H9 (cell line): Measurements from ENCODE around the gene HERC4. TPM values are rescaled to one million over a fixed set of nuclear protein-coding genes. Genes with fewer than 3 reads are reported as not detected.

Experiments
- DNase-seq: peaks from one replicate; pipeline ENCODE4 v3.0.0-alpha.2; 2017
- H2AFZ ChIP-seq: one replicate; pipeline ENCODE4 v1.6.1; 2013; ENCODE audit warnings: mild to moderate bottlenecking, low read length, control low read depth, moderate library complexity
- H2AK5ac ChIP-seq: 2 replicates; pipeline ENCODE4 v1.6.1; 2013; ENCODE audit warnings: low read length, control low read depth, mixed read lengths; ENCODE audit not compliant: insufficient read length
- H2BK120ac ChIP-seq: one replicate; pipeline ENCODE4 v1.6.1; 2013; ENCODE audit warnings: low read depth, mild to moderate bottlenecking, low read length, control low read depth, inconsistent platforms; ENCODE audit not compliant: poor library complexity, severe bottlenecking
- H2BK12ac ChIP-seq: 2 replicates; pipeline ENCODE4 v1.6.1; 2013; ENCODE audit warnings: low read length, control low read depth, mixed read lengths, low read depth; ENCODE audit not compliant: insufficient read length
- H2BK15ac ChIP-seq: 2 replicates; pipeline ENCODE4 v1.6.1; 2013; ENCODE audit warnings: low read depth, low read length, control low read depth
- H2BK20ac ChIP-seq: one replicate; pipeline ENCODE4 v1.6.1; 2013; ENCODE audit warnings: low read depth, mild to moderate bottlenecking, low read length, control low read depth, inconsistent platforms; ENCODE audit not compliant: poor library complexity, severe bottlenecking
- H2BK5ac ChIP-seq: 2 replicates; pipeline ENCODE4 v1.6.1; 2013; ENCODE audit warnings: low read length, control low read depth, mixed read lengths; ENCODE audit not compliant: insufficient read length
- H3K14ac ChIP-seq: 2 replicates; pipeline ENCODE4 v1.6.1; 2013; ENCODE audit warnings: low read length, control low read depth; ENCODE audit not compliant: insufficient read depth
- H3K18ac ChIP-seq: 2 replicates; pipeline ENCODE4 v1.6.1; 2013; ENCODE audit warnings: low read depth, mild to moderate bottlenecking, mixed read lengths, low read length, control low read depth; ENCODE audit not compliant: insufficient read length
- H3K23ac ChIP-seq: 2 replicates; pipeline ENCODE4 v1.6.1; 2013; ENCODE audit warnings: low read length, control low read depth, mixed read lengths, low read depth; ENCODE audit not compliant: insufficient read length
- H3K23me2 ChIP-seq: 2 replicates; pipeline ENCODE4 v1.6.1; 2013; ENCODE audit warnings: low read depth, mild to moderate bottlenecking, mixed read lengths, low read length, control low read depth; ENCODE audit not compliant: insufficient read length, poor library complexity, severe bottlenecking
- H3K27ac ChIP-seq: 2 replicates; pipeline ENCODE4 v1.5.1; 2013; ENCODE audit warnings: low read length, control low read depth, mixed read lengths, low read depth; ENCODE audit not compliant: insufficient read length
- H3K27me3 ChIP-seq: 2 replicates; pipeline ENCODE4 v1.6.1; 2013; ENCODE audit warnings: low read length, control low read depth, inconsistent platforms; ENCODE audit not compliant: insufficient read depth
- H3K4ac ChIP-seq: 2 replicates; pipeline ENCODE4 v1.6.1; 2013; ENCODE audit warnings: low read depth, mild to moderate bottlenecking, control low read depth, inconsistent platforms, low read length, moderate library complexity
- H3K4me1 ChIP-seq: 2 replicates; pipeline ENCODE4 v1.6.1; 2013; ENCODE audit warnings: low read length, control low read depth, inconsistent platforms; ENCODE audit not compliant: insufficient read depth
- H3K4me2 ChIP-seq: 2 replicates; pipeline ENCODE4 v1.6.1; 2013; ENCODE audit warnings: low read length, control low read depth, mixed read lengths; ENCODE audit not compliant: insufficient read length, insufficient read depth
- H3K56ac ChIP-seq: 2 replicates; pipeline ENCODE4 v1.6.1; 2013; ENCODE audit warnings: low read depth, mild to moderate bottlenecking, mixed read lengths, low read length, control low read depth; ENCODE audit not compliant: insufficient read length
- H3K79me1 ChIP-seq: 2 replicates; pipeline ENCODE4 v1.6.1; 2013; ENCODE audit warnings: low read depth, mild to moderate bottlenecking, moderate library complexity, low read length, control low read depth, inconsistent platforms; ENCODE audit not compliant: insufficient read depth, poor library complexity, severe bottlenecking
- H3K79me2 ChIP-seq: 2 replicates; pipeline ENCODE4 v1.6.1; 2013; ENCODE audit warnings: low read length, control low read depth, inconsistent platforms; ENCODE audit not compliant: insufficient read depth
- H3K9ac ChIP-seq: 2 replicates; pipeline ENCODE4 v1.6.1; 2013; ENCODE audit warnings: low read length, control low read depth, mixed read lengths; ENCODE audit not compliant: insufficient read length; ENCODE audit errors: extremely low read depth
- H3K9me3 ChIP-seq: one replicate; pipeline ENCODE4 v1.6.1; 2013; ENCODE audit warnings: low read depth, low read length, inconsistent platforms; ENCODE audit not compliant: control insufficient read depth
- H3T11ph ChIP-seq: one replicate; pipeline ENCODE4 v1.6.1; 2013; ENCODE audit warnings: mild to moderate bottlenecking, low read length, control low read depth, inconsistent platforms
- H4K20me1 ChIP-seq: one replicate; pipeline ENCODE4 v1.6.1; 2013; ENCODE audit not compliant: control insufficient read depth, insufficient read length, insufficient read depth
- H4K5ac ChIP-seq: 2 replicates; pipeline ENCODE4 v1.6.1; 2013; ENCODE audit warnings: low read depth, mild to moderate bottlenecking, mixed read lengths, low read length, control low read depth; ENCODE audit not compliant: insufficient read length
- H4K8ac ChIP-seq: replicated peaks from 2 replicates; pipeline ENCODE4 v1.6.1; 2013; ENCODE audit warnings: low read length, control low read depth, mixed read lengths, low read depth; ENCODE audit not compliant: insufficient read length
- H4K91ac ChIP-seq: 2 replicates; pipeline ENCODE4 v1.6.1; 2013; ENCODE audit warnings: low read depth, mild to moderate bottlenecking, moderate library complexity, mixed read lengths, low read length, control low read depth; ENCODE audit not compliant: insufficient read length
- H3K27ac Mint-ChIP-seq, 3 experiments: 2 replicates in 2 of 3; 3 replicates in 1 of 3; pipeline ENCODE4 v1.8.0; 2020 to 2021; ENCODE audit warnings: mixed read lengths in 3 of 3, mild to moderate bottlenecking in 1 of 3, moderate library complexity in 1 of 3
- H3K27me3 Mint-ChIP-seq: 2 replicates; pipeline ENCODE4 v1.8.0; 2021; ENCODE audit warnings: low read depth, mild to moderate bottlenecking, moderate library complexity, mixed read lengths
- H3K36me3 Mint-ChIP-seq, 3 experiments: 2 replicates in 2 of 3; 3 replicates in 1 of 3; pipeline ENCODE4 v1.8.0; 2020 to 2021; ENCODE audit warnings: low read depth in 3 of 3, mixed read lengths in 3 of 3; ENCODE audit not compliant: insufficient read depth in 1 of 3
- H3K4me1 Mint-ChIP-seq, 2 experiments: 2 replicates each; pipeline ENCODE4 v1.8.0; 2020; ENCODE audit warnings: mixed read lengths in 2 of 2
- H3K4me3 Mint-ChIP-seq, 2 experiments: 2 replicates in 1 of 2; 3 replicates in 1 of 2; pipeline ENCODE4 v1.8.0; 2020 to 2021; ENCODE audit warnings: mild to moderate bottlenecking in 2 of 2, mixed read lengths in 2 of 2, moderate library complexity in 1 of 2
- H3K9me3 Mint-ChIP-seq, 2 experiments: 2 replicates in 1 of 2; 3 replicates in 1 of 2; pipeline ENCODE4 v1.8.0; 2020; ENCODE audit warnings: mild to moderate bottlenecking in 2 of 2, mixed read lengths in 2 of 2, moderate library complexity in 1 of 2
- WGBS: extraction: QIAGEN DNeasy Blood & Tissue Kit; methylation state at CpG from one replicate; pipeline ENCODE4 v1.1.7; 2013; ENCODE audit warnings: missing lambda C conversion rate, low lambda C conversion rate, mixed read lengths; ENCODE audit not compliant: insufficient read length; ENCODE audit errors: extremely low coverage; 5-methylcytosine and 5-hydroxymethylcytosine counted together
- long read RNA-seq: library from polyadenylated mRNA; unstranded; transcript quantifications from one replicate; pipeline ENCODE4 v2.0.0, GENCODE V29; 2020
- total RNA-seq: library from RNA; stranded (reverse); gene quantifications from 2 replicates; pipeline ENCODE4 v1.2.1, GENCODE V29; 2021
- TF ChIP-seq, protein P1 (sequence below): fragments of 200-600 bp; sonication (generic); conservative IDR thresholded peaks from 3 replicates; pipeline ENCODE4 v1.8.0; 2021; ENCODE audit warnings: antibody characterized with exemption, mild to moderate bottlenecking

Gene HERC4, protein sequence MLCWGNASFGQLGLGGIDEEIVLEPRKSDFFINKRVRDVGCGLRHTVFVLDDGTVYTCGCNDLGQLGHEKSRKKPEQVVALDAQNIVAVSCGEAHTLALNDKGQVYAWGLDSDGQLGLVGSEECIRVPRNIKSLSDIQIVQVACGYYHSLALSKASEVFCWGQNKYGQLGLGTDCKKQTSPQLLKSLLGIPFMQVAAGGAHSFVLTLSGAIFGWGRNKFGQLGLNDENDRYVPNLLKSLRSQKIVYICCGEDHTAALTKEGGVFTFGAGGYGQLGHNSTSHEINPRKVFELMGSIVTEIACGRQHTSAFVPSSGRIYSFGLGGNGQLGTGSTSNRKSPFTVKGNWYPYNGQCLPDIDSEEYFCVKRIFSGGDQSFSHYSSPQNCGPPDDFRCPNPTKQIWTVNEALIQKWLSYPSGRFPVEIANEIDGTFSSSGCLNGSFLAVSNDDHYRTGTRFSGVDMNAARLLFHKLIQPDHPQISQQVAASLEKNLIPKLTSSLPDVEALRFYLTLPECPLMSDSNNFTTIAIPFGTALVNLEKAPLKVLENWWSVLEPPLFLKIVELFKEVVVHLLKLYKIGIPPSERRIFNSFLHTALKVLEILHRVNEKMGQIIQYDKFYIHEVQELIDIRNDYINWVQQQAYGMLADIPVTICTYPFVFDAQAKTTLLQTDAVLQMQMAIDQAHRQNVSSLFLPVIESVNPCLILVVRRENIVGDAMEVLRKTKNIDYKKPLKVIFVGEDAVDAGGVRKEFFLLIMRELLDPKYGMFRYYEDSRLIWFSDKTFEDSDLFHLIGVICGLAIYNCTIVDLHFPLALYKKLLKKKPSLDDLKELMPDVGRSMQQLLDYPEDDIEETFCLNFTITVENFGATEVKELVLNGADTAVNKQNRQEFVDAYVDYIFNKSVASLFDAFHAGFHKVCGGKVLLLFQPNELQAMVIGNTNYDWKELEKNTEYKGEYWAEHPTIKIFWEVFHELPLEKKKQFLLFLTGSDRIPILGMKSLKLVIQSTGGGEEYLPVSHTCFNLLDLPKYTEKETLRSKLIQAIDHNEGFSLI
- 24.5 and 28.3 TPM in 2 replicates for total RNA-seq
- long read RNA-seq, full-length matches to known transcripts: 63 of 130 reads
- long read RNA-seq, partial matches to known transcripts: 44 of 130 reads
- long read RNA-seq, other reads (novel, unspliced or antisense): 23 of 130 reads

DNA sequence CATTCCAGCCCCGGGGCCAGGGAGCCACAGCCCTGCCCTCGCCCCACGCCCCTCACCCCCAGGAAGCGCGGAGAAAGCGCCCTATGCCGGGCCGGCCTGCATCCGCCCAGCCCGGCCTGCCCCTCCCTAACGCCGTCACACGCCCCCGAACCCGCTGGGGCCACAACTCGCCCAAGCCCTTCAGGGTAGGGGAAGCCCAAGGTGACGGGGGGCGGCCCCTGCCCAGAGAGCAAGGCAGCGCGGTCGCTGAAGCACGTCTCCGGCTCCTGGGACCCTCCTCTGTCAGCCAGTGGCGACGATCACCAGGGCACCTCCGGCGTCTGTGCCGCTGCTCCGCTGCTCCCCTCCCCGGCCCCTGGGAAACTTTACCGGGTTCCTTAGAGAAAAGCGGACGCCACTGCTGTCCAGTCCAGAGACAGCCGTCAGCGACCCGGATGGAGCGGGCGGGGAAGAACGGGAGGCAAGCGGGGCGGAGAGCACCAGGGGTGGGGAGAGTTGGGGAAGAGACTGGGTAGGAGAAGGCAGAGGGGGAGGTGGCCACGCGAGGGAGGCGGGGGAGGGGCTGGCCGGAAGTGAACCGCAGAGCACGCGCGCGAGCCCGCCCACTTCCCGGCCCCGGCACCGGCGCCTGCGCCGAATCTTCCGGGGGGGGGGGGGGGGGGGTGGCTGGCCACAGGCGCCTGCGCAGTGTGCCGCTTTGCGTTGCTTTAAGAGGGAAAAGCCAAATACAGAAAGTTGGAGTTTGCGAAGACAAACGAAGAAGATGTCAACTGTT is at the start of gene HERC4:
Gene HERC4, minus strand, starts transcription at position 509 of the 775 bp plus-strand sequence. CDS start 2,175 bp downstream, outside the sequence.
- Histone ChIP-seq H2AFZ (peak within 1 kb of the TSS; percentile 69), H3K79me2 (peaks cover 15% of the 10 kb centered on the region; the same call in 1 of the 2 replicates), H2AK5ac (no peak within 1 kb of the TSS), H3K9me3 (no peaks in the 10 kb centered on the region), H2BK120ac (peak within 1 kb of the TSS; percentile 6), H4K20me1 (no peaks in the 10 kb centered on the region), H3K27ac (peak within 1 kb of the TSS; percentile 40), H3K23ac (no peak within 1 kb of the TSS), H2BK12ac (no peak within 1 kb of the TSS), H3K4me1 (peaks cover 5% of the 10 kb centered on the region), H3K14ac (peak within 1 kb of the TSS; percentile 90), H3T11ph (no peak within 1 kb of the TSS), H3K79me1 (no peaks in the 10 kb centered on the region), H2BK20ac (peak within 1 kb of the TSS; percentile 1), H4K91ac (no peak within 1 kb of the TSS), H3K4ac (no peak within 1 kb of the TSS), H3K18ac (peak within 1 kb of the TSS; percentile 87), H3K27me3 (no peaks in the 10 kb centered on the region), H2BK5ac (no peak within 1 kb of the TSS), H3K23me2 (peaks cover 7% of the 10 kb centered on the region), H3K56ac (no peak within 1 kb of the TSS), H3K9ac (peak within 1 kb of the TSS; percentile 96), H2BK15ac (no peak within 1 kb of the TSS), H4K8ac (no peak within 1 kb of the TSS), H4K5ac (peak within 1 kb of the TSS; percentile 57), H3K4me2 (peak within 1 kb of the TSS; percentile 73)
- peaks cover 5 to 12% (median 9%) of the 10 kb centered on the region in 3 experiments; a peak in 5 of 7 replicates for H3K36me3 Mint-ChIP-seq
- H3K27me3 Mint-ChIP-seq: no peaks in the 10 kb centered on the region
- TF ChIP-seq, protein P1, sequence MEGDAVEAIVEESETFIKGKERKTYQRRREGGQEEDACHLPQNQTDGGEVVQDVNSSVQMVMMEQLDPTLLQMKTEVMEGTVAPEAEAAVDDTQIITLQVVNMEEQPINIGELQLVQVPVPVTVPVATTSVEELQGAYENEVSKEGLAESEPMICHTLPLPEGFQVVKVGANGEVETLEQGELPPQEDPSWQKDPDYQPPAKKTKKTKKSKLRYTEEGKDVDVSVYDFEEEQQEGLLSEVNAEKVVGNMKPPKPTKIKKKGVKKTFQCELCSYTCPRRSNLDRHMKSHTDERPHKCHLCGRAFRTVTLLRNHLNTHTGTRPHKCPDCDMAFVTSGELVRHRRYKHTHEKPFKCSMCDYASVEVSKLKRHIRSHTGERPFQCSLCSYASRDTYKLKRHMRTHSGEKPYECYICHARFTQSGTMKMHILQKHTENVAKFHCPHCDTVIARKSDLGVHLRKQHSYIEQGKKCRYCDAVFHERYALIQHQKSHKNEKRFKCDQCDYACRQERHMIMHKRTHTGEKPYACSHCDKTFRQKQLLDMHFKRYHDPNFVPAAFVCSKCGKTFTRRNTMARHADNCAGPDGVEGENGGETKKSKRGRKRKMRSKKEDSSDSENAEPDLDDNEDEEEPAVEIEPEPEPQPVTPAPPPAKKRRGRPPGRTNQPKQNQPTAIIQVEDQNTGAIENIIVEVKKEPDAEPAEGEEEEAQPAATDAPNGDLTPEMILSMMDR: no peak
- DNase-seq: peak; percentile 94
- peak within 1 kb of the TSS; percentile 95 to 97 for H3K4me3 Mint-ChIP-seq
- peak within 1 kb of the TSS; percentile 88 to 97 (median 96); a peak in 6 of 7 replicates for H3K27ac Mint-ChIP-seq
- H3K9me3 Mint-ChIP-seq: no peaks in the 10 kb centered on the region
- WGBS: no CpG with 5 or more reads among the region's 64 CpGs
- peaks cover 30 to 31% of the 10 kb centered on the region in 2 experiments for H3K4me1 Mint-ChIP-seq
